GM19025 (cell line): ENCODE data around the gene CLEC10A.
"Not testable (repeated sequence)": the region's sequence is repeated elsewhere in the genome, so short reads cannot be mapped to it uniquely, and the experiment has no call there.

Experiments used
- ATAC-seq: cut with Tn5 transposase; IDR thresholded peaks from one replicate; pipeline ENCODE4 v1.9.1; 2021; ENCODE audit warnings: mild to moderate bottlenecking, low read depth, moderate library complexity; ENCODE audit not compliant: unreplicated experiment

Gene CLEC10A

DNA sequence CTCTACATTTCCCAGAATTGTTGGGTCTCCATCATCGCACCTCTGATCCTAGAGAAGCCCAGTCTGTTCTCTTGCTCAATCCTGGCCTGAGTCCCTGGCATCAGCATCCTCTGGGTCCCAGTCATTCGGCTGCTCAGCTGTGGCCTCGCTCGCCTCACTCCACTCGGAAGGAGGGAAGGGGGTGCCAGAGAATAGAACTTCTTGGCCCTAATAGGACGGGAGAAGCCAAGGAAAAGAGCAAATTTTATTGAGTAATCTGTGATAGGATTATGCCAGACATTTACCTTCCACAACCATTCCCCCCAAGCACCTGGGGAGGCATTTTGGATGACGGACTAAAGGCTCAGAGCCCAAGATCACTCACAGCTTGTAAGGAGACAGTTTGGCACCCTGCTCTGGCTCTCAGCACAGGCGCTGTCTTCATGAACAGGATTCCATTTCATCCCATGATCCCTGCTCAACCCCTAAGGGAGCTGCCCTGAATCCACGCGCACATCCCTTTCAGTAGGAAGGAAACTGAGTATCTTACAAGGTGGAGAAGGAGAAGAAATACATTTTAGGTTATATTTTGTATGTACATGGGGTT, 498 bp upstream of the CLEC10A start:
- no peak for ATAC-seq

DNA sequence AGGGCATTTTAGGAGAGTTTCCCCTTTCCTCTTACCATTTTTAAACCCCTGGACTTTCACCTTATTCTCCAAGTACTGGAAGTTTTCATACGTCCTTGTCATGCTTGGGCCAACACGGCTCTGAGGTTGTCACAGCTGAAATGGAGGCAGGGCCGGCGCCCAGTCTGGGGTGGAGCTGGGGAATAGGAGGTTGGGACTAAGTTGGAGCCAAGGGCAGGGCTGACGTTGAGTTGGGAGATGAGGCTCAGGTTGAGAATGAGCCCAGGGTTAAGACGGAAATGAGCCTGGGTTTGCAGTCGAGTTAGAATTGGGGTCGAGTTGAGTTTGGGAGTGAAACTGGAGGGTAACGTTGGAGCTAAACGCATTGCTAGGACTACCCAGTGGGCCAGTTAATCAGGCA, 1.3 kb downstream of the CLEC10A start:
- no peak for ATAC-seq

DNA sequence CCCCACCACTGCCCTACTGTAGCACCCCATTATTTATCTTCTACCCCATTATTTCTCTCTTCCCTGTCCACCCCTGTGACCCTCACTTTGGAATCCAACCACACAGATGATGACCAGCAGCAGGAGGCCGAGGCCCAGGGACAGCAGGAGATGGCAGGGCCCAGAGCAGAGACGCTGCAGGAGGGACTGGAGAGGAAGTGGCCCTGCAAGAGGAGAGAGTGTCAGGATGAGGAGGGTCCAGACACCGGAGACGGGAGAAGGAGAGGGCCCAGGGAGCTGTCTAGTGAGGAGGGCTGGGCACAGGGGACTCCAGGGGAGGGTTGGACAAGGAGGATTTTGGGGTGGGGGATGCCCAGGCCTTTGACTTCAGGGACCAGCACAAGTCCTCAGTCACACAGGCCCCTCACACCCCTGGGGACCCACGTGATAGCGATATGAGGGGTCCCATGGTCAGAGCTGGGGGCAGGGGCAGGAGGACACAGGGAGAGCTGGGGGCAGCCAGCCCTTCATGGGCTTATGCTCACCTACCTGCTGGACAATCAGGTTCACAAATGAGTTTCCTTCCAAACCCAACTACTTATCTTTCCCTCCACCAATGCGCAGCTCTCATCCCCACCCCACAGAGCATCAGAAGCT, 2.0 kb downstream of the CLEC10A start:
- no peak for ATAC-seq

- ATAC-seq = no peak
Observed at GRCh38 chr17:7074931-7075330, 5.1 kb downstream of the CLEC10A start.

DNA sequence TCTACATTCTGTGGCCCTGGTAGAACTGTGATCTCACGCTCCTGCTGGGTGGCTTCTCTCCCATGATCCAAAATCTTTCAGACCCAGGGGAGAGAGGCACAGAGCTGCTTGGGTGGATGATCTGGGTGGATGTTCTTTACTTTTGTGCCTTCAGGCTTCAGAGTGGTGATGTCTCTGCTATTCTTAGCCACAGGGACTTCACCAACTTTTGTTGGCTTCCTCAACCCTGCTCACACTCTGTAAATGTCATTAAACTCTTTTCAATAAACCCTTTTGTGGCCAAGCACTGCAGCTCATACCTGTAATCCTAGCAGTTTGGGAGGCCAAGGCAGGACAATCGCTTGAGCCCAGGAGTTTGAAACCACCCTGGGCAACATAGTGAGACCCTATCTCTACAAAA, 7.6 kb downstream of the CLEC10A start:
- ATAC-seq = no peak

GRCh38 chr17:7070712-7071111, 9.3 kb downstream of the CLEC10A start:
- no peak for ATAC-seq

DNA sequence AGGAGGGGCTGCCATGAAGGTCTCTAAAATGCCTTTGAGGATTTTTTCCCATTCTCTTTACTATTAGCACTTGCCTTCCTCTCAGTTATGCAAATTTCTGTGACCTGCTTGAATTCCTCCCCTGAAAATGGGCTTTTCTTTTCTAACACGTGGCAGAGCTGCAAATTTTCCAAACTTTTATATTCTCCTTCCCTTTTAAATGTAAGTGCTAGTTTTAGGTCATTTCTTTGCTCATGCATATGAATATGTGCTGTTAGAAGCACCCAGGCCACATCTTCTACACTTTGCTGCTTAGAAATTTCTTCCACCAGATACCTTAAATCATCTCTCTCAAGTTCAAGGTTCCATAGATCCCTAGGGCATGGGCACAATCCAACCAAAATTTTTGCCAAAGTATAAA, 11.8 kb downstream of the CLEC10A start:
- no peak for ATAC-seq

- ATAC-seq = no peak
Observed at GRCh38 chr17:7067198-7067597, 12.9 kb downstream of the CLEC10A start.

DNA sequence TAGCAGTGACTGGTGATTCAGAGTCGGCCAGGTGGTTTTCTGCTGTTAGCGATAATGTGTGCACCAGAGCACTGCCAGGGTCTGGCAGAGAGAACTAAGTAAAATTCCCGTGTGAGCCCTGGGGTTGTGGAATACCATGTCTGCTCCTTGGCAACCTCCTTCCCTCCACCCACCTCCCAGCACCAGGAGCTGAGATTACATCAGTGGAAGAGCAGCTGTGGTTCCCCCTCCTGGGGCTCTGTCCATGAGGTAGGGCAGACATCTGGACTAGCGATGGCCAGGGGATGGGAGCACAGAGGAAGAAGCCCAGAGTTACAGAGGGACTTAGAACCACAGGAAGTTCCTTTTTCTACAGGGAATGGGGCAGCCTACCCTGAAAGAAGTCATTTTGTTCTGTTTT, 15.8 kb downstream of the CLEC10A start:
- no peak for ATAC-seq

DNA sequence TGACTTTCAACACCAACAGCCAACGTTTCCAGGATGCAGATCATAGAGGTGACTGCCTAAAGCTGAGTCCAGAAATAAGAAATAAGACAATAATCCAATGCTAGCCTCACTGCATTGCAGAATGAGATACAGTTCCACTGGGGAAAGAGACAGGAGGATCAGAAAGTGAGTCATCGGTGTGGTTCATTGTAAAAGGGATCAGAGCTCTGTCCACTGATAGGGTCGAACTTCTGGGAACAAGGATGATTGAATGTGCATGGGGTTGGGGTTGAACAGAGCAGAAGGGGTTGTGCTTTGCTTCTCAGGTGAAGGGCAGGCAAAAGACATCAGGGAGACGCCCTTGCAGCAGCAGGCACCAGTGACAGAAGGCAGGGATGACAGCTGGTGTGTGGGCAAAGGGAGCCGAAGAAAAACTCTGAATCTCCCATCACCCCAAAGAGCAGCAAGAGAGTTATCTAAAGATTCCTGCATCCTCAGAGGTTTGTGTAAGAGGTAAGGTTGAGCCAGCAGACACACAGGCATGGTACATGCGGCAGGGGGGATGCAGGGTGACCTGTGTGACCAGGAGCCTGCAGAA, 16.4 kb downstream of the CLEC10A start:
- no peak for ATAC-seq

GRCh38 chr17:7060165-7060891, 19.7 kb downstream of the CLEC10A start:
- ATAC-seq = no peak

GRCh38 chr17:7058831-7059447, 21.1 kb downstream of the CLEC10A start:
- ATAC-seq = no peak

GRCh38 chr17:7056386-7056785, 23.7 kb downstream of the CLEC10A start:
- ATAC-seq = no peak

GRCh38 chr17:7050583-7050982, 29.5 kb downstream of the CLEC10A start:
- ATAC-seq = not testable (repeated sequence)

- no peak for ATAC-seq
Observed at GRCh38 chr17:7048968-7049367, 31.1 kb downstream of the CLEC10A start.

DNA sequence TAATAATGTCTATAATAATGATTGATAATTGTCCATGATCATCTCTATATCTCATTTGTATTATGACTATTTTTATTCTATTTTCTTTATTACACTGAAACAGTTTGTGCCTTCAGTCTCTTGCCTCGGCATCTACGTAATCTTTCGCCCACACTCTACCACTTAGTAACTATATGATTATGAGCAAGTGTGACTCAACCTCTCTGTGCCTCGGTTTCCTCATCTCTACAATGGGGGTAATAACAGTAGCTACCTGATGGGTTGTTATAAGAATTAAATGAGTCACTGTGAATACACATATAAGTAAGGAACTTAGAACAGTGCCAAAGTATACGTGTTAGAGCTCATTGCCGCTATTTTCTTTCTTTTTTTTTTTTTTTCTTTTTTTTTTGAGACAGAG, 32.5 kb downstream of the CLEC10A start:
- no peak for ATAC-seq

DNA sequence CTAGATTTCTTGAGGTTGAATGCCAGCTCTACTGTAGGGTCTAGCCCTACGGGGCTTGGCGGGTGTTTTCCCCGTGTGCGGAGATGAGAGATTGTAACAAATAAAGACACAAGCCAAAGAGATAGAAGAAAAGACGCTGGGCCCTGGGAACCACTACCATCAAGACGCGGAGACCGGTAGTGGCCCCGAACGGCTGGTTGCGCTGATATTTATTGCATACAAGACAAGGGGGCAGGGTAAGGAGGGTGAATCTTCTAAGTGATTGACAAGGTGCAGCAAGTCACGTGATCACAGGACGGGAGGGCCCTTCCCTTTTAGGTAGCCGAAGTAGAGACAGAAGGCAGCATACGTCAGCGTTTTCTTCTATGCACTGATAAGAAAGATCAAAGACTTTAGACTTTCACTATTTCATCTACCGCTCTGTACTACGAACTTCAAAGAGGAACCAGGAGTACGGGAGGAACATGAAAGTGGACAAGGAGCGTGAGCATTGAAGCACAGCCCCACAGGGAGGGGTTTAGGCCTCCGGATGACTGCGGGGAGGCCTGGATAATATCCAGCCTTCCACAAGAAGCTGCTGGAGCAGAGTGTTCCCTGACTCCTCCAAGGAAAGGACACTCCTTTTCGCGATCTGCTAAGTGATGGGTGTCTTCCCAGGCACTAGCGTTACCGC, 33.2 kb downstream of the CLEC10A start:
- ATAC-seq = not testable (repeated sequence)

GRCh38 chr17:7046127-7046724, 33.8 kb downstream of the CLEC10A start:
- no peak for ATAC-seq

GRCh38 chr17:7045492-7046126, 34.4 kb downstream of the CLEC10A start:
- ATAC-seq = no peak
